Thyroid gland (tissue), 4 donors: ENCODE measurements around the gene EFCAB12. TPM values are rescaled to one million over a fixed set of nuclear protein-coding genes. Genes with fewer than 3 reads are reported as not detected.

Source experiments
- DNase-seq, 2 donors: peaks; one replicate each; pipeline ENCODE4 v3.0.0-alpha.2; 2019
- H3K27ac ChIP-seq, 3 donors: fragments of 200-600 bp; sonication (generic); 1 replicate in 2 of 3; 2 replicates in 1 of 3; pipeline ENCODE4 v1.5.1; 2016 to 2019; ENCODE audit warnings: mild to moderate bottlenecking in 1 of 3, moderate library complexity in 1 of 3
- H3K27me3 ChIP-seq: fragments of 200-600 bp; sonication (generic); one replicate; pipeline ENCODE4 v1.5.1; 2019
- H3K36me3 ChIP-seq, 2 donors: fragments of 200-600 bp; sonication (generic); one replicate each; pipeline ENCODE4 v1.5.1; 2016 to 2019
- H3K4me1 ChIP-seq, 2 donors: fragments of 200-600 bp; sonication (generic); one replicate each; pipeline ENCODE4 v1.5.1; 2017 to 2019
- H3K4me3 ChIP-seq, 3 donors: fragments of 200-600 bp; sonication (generic); replicated peaks in 1 of 3; 1 replicate in 2 of 3; 2 replicates in 1 of 3; pipeline ENCODE4 v1.5.1; 2016; ENCODE audit warnings: mild to moderate bottlenecking in 1 of 3
- H3K9me3 ChIP-seq: fragments of 200-600 bp; sonication (generic); one replicate; pipeline ENCODE4 v1.5.1; 2017
- CTCF ChIP-seq, 6 experiments: fragments of 200-600 bp in 3 of 6; fragments of 450-650 bp in 3 of 6; sonication (generic) in 3 of 6; IDR thresholded peaks; one replicate each; pipeline ENCODE4 v1.5.1; 2016 to 2019; ENCODE audit warnings: antibody characterized with exemption in 6 of 6, mild to moderate bottlenecking in 2 of 6, inconsistent platforms in 1 of 6, moderate library complexity in 1 of 6
- POLR2A ChIP-seq, 2 donors: fragments of 450-650 bp; IDR thresholded peaks; one replicate each; pipeline ENCODE4 v1.6.1; 2017; ENCODE audit warnings: antibody characterized with exemption in 2 of 2, mild to moderate bottlenecking in 2 of 2, moderate library complexity in 1 of 2
- WGBS, 2 donors: methylation state at CpG; one replicate each; pipeline ENCODE4 v1.1.5; 2017; 5-methylcytosine and 5-hydroxymethylcytosine counted together
- intact Hi-C: fragments of 100-400 bp; cut with DNase I; formaldehyde crosslinking; loops from one replicate; pipeline ENCODE4 v1.15.1; 2023
- small RNA-seq: library from RNA; depleted of rRNA; stranded (forward); fragments of <200 nt; gene quantifications from one replicate; pipeline ENCODE3, GENCODE V24; 2016
- total RNA-seq, 4 donors: library from RNA; depleted of rRNA; stranded (reverse); fragments of >200 nt; gene quantifications; one replicate each; pipeline ENCODE4 v1.2.3, GENCODE V29; 2016

The EFCAB12 gene
- total RNA-seq, 4 donors from 2014 or later: 0.67 to 1.2 (median 0.74) TPM

GRCh38 chr3:129356756-129357425 is 71.5 kb downstream of the EFCAB12 start:
- WGBS, 2 donors: 72 to 83% methylated on average over 3 to 5 of the region's 10 CpGs
- no peaks in the 10 kb centered on the region for H3K9me3 ChIP-seq
- DNase-seq: no peak
- H3K4me1 ChIP-seq: no peaks in the 10 kb centered on the region
- no peaks in the 10 kb centered on the region for H3K36me3 ChIP-seq
- intact Hi-C loops: no loop called here
- no peak overlapping the region for H3K27ac ChIP-seq
- no peak for TF ChIP-seq POLR2A (IDR thresholded peaks at IDR 0.05)
- no peak for TF ChIP-seq CTCF (IDR thresholded peaks at IDR 0.05)
- H3K4me3 ChIP-seq: no peak overlapping the region
- no peaks in the 10 kb centered on the region for H3K27me3 ChIP-seq

- Histone ChIP-seq H3K4me3 (no peak overlapping the region), H3K9me3 (no peaks in the 10 kb centered on the region), H3K27me3 (no peaks in the 10 kb centered on the region), H3K36me3 (no peaks in the 10 kb centered on the region), H3K27ac (peak overlapping the region in 2 of 3 donors; percentile 33 to 38), H3K4me1 (no peaks in the 10 kb centered on the region)
- no peak for DNase-seq
- intact Hi-C loops: no loop called here
- no peak for TF ChIP-seq POLR2A (IDR thresholded peaks at IDR 0.05)
- no peak for TF ChIP-seq CTCF (IDR thresholded peaks at IDR 0.05)
- 66 to 79% methylated on average over 5 of the region's 5 CpGs for WGBS, 2 donors
Measured at GRCh38 chr3:129353589-129353941, 74.9 kb downstream of the EFCAB12 start.

- DNase-seq: no peak
- H3K27me3 ChIP-seq: no peaks in the 10 kb centered on the region
- no peaks in the 10 kb centered on the region for H3K9me3 ChIP-seq
- H3K4me3 ChIP-seq: no peak overlapping the region
- intact Hi-C loops: no loop called here
- WGBS, 2 donors: 69 to 82% methylated on average over 13 to 14 of the region's 14 CpGs
- H3K27ac ChIP-seq: peak overlapping the region; percentile 6 to 50 (median 38)
- no peaks in the 10 kb centered on the region for H3K36me3 ChIP-seq
- no peaks in the 10 kb centered on the region for H3K4me1 ChIP-seq
- TF ChIP-seq CTCF (IDR thresholded peaks at IDR 0.05): no peak
- no peak for TF ChIP-seq POLR2A (IDR thresholded peaks at IDR 0.05)
Measured at GRCh38 chr3:129352650-129353588, 75.5 kb downstream of the EFCAB12 start.

GRCh38 chr3:129352045-129352444 is 76.4 kb downstream of the EFCAB12 start:
- Histone ChIP-seq H3K4me1 (peaks cover 2 to 7% of the 10 kb centered on the region in 2 donors), H3K27ac (peak overlapping the region in 2 of 3 donors; percentile 17 to 50), H3K27me3 (no peaks in the 10 kb centered on the region), H3K9me3 (no peaks in the 10 kb centered on the region), H3K36me3 (no peaks in the 10 kb centered on the region), H3K4me3 (no peak overlapping the region)
- DNase-seq: no peak
- no peak for TF ChIP-seq CTCF (IDR thresholded peaks at IDR 0.05)
- TF ChIP-seq POLR2A (IDR thresholded peaks at IDR 0.05): no peak
- WGBS, 2 donors: 73 to 82% methylated on average over 5 to 6 of the region's 8 CpGs
- intact Hi-C loops: no loop called here

Small RNAs within 50 kb of the gene (small RNA-seq; reads per million reads assigned to genes)
- 486 reads per million, percentile 98 among the genes with 10 or more reads in this experiment for gene SNORA7B

Other genes with a start within 250 kb of the EFCAB12 start
- 100 to 1,000 TPM; 390 to 480 (median 421) TPM for gene CNBP, start 244.7 kb downstream of the EFCAB12 start, total RNA-seq
- gene COPG1, start 179.0 kb downstream of the EFCAB12 start, total RNA-seq: 100 to 1,000 TPM in 3 of 4 donors, 10 to 100 TPM in 1; 95.8 to 195 (median 159) TPM
- gene HMCES, start 149.8 kb downstream of the EFCAB12 start, total RNA-seq: 10 to 100 TPM; 23.7 to 30.9 (median 26.0) TPM
- 10 to 100 TPM; 22.9 to 35.2 (median 28.6) TPM for gene MBD4, start 11.3 kb upstream of the EFCAB12 start, total RNA-seq
- 10 to 100 TPM; 40.7 to 67.9 (median 46.7) TPM for gene IFT122, start 11.6 kb upstream of the EFCAB12 start, total RNA-seq
- gene RHO, start 100.0 kb upstream of the EFCAB12 start, total RNA-seq: not detected
- gene H1-8, start 114.5 kb upstream of the EFCAB12 start, total RNA-seq: not detected
- gene PLXND1, start 178.0 kb upstream of the EFCAB12 start, total RNA-seq: 10 to 100 TPM; 50.7 to 69.8 (median 60.8) TPM